ENCODE results near the gene FUNDC2.

FUNDC2 gene

DNA sequence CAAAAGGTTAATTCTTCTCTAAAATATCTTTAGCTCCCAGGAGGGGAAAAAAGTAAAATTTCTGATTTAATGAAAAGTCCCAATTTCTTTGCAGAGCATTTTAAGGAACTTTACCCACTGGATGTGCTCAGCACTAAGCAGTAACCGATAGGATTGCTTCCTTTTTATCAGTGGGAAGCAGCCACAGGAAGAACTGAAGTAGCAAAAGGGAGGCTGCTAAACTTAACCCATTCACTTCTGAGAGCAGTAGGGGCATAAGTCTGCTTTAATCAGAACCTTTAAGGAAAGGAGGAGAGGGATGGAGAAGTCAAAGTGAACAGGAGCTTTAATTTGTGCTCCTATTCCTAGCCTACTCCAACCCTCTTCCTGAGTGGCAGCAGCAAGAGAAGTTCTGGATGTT, 4.1 kb upstream of the FUNDC2 start, which contains the start of gene F8:
F8 (minus strand) TSS at position 139 of the 400 bp plus-strand sequence. CDS start 171 bp downstream, outside the sequence.
- no peak for DNase-seq
- intact Hi-C loops (cut with DNase I): no loop called here

DNA sequence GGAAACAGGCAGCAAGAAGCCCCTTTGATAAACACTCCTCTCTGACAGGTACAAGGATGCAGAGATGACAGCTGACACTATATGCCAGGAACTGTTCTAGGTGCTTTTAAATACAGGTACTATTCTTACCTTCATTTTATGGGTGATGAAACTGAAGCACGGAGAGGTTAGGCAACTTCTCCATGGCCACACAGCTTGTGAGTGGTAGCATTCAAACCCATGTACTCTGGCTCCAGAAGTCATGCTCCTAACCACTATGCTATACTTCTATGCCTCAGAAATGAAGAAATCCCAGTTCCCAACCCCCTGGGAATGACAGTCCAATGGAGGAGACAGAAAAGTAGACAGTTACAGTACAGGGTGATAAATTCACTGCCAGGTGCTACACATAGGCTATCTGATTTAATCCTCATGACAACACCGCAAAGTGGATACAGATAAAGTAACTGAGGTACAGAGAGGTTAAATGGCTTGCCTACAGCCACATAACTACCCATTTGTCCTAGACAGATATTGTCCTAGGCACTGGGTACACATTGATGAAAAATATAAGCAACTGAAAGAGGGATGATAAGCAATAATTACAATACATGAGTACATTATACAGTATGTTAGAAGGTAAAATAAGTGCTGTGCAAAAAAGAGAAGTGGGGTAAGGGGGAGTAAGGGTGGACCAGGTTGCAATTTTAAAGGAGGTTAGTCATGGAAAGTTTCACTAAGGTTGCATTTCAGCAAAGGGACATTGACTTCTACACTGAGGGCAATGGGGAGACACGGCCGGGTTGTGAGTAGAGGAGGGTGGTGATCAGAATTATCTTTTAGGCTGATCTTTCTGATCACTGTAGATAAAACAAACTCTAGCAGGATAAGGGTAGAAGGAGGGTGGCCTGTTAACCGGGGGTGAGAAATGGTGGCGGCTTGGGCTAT, 2.5 kb upstream of the FUNDC2 start:
- intact Hi-C loops (cut with DNase I): no loop called here

GRCh38 chrX:155026420-155026726, 271 bp upstream of the FUNDC2 start:
- DNase-seq: no peak
- intact Hi-C loops (cut with DNase I): loop anchor here (5.0 kb wide), 1 partner anchor 46 kb away; the partner anchor contains the start of genes BRCC3, CMC4 and MTCP1

More for the DNA sequence above, 2.5 kb upstream of the FUNDC2 start:
- DNase-seq: peak in 1 of 10 donors; percentile 38

- intact Hi-C loops (cut with DNase I): loop anchor here (5.0 kb wide), 1 partner anchor 45 kb away; the partner anchor contains the start of genes BRCC3, CMC4 and MTCP1
- DNase-seq: no peak
These were observed 944 bp downstream of the FUNDC2 start for GRCh38 chrX:155027509-155028066.

GRCh38 chrX:155028129-155028528, 1.5 kb downstream of the FUNDC2 start:
- intact Hi-C loops (cut with DNase I): loop anchor here (5.0 kb wide), 1 partner anchor 44 kb away; the partner anchor contains the start of genes BRCC3, CMC4 and MTCP1
- no peak for DNase-seq

- peak in 1 of 10 donors; percentile 55 for DNase-seq
- intact Hi-C loops (cut with DNase I): loop anchor here (5.0 kb wide), 1 partner anchor 43 kb away; the partner anchor contains the start of genes BRCC3, CMC4 and MTCP1
These were observed 2.2 kb downstream of the FUNDC2 start for GRCh38 chrX:155028877-155029291.

GRCh38 chrX:155031657-155032056, 5.0 kb downstream of the FUNDC2 start:
- no peak for DNase-seq
- intact Hi-C loops (cut with DNase I): no loop called here

GRCh38 chrX:155035688-155036087, 9.0 kb downstream of the FUNDC2 start:
- intact Hi-C loops (cut with DNase I): no loop called here

DNA sequence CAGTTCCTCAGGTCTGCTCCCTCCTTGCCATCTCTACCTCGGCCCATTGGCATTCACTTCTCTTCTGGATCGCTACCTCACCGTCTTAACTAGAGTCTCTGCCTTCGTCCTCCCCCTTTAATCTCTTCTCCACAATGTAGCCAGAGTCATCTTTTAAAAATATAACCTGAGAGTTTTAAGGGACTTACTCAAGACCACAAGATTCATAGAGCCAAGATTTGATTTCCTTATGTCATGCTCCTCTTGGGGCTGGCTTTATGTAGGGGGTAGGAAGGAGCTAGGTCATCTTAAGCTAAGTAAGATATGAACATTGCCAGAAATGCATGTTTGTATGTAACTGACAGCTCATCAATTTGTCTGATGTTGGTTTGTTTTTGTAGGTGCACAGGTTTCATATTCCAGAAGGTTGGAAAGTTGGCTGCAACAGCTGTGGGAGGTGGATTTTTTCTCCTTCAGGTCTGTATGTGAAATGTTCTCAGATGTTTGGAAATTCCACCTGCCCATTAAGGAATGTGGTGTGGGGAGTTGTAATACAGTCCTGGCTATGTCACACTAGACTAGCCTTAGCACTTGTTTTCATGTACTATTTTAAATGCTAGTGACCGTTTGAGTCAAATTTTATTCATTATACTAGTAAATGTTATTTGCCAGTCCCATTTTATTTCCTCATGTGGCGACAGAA, 19.6 kb downstream of the FUNDC2 start:
- intact Hi-C loops (cut with DNase I): no loop called here
- no peak for DNase-seq

More at GRCh38 chrX:155035688-155036087, 9.0 kb downstream of the FUNDC2 start:
- DNase-seq: no peak

DNA sequence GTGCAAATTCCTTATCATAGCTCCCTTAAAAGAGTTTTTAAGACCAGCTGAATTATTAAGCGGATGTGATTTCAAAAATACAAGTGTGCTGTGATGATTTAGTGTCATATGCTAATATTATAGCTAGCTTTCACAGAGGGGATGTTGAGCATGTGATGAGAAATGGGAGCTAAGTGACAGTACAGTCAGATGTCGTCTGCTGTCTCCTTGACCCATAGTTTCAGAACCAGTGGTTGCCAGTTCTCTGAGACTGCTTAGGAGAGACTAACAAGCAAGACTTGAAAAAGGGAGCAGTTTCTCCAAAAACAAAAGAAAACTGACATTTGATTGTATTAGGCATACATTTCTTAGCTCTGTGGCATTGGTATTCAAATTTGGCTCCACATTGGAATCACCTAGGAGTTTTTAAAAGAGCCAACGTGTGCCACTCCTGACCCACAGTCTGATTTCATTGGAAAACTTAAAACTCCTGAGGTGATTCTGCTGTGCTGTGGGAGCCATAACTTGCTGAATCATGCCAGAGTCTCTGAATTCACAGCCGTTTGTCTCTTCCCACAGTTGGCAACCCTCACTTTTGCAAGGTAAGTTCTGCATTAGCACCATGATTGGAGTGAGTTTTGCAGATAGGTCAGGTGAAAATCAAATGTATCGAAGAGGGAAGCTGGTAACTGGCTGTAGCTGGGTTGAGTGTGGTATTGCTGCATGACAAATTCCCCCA, 20.3 kb downstream of the FUNDC2 start:
- intact Hi-C loops (cut with DNase I): no loop called here
- no peak for DNase-seq

- peak in 7 of 10 donors; percentile 11 to 92 (median 33) for DNase-seq
These were observed 22.5 kb downstream of the FUNDC2 start for GRCh38 chrX:155048977-155049619.

GRCh38 chrX:155052738-155053498, 26.3 kb downstream of the FUNDC2 start:
- intact Hi-C loops (cut with DNase I): no loop called here
- no peak for DNase-seq

More at GRCh38 chrX:155048977-155049619, 22.5 kb downstream of the FUNDC2 start:
- intact Hi-C loops (cut with DNase I): no loop called here

DNA sequence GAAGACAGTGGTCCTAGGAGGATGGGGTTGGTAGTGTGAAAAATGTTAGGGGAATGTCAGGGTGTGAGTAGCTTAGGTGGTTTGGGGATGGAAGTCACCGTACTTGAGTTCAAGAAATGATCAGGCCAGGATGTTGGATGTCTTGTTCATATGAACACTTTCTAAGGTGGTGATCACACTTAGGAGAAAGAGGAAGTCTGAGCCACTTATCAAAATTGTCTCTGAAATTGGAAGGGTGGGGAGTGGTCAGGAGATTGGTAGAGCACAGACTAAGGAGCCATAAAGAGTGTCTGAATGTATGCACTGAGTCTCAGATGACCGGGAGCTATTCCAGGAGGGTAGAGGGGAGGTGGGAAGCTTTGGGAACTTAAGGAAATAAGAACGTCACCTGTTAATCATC, 27.0 kb downstream of the FUNDC2 start:
- DNase-seq: no peak
- intact Hi-C loops (cut with DNase I): no loop called here

DNA sequence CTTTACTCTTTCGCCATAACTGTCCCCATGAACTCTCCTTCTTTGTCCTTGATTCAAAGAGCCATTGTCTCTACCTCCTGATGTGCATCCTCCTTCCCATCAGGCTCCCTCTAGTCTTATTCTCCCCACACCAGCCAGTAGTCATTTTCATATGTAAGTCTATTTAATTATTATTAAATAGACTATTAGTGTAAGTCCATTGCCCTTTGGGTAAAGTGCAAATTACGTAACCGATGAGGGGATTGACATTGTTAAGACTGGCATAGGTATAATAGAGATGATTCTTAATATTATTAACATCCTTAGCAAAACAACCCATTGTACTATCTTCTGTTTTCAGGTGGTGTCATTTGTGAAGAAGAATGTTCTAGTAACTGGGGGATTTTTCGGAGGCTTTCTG, 27.6 kb downstream of the FUNDC2 start:
- no peak for DNase-seq
- intact Hi-C loops (cut with DNase I): no loop called here

DNA sequence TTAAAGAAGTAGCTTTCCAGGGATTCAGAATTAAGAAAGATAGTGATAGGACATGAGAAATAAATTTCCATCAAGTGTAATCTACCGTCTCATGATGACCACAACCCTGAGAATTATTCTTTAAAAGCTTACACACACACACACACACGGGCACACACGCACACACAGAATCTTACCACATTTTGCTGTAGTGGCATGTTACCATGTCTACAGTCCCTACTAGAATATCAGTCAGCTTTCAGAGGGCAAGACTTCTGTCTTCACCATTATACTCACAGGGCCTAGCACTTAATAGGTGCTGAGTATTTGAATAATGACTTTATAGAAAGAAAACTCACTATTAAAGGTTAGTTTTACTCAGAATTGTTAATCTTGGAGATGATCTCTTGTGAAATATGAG, 28.9 kb downstream of the FUNDC2 start:
- intact Hi-C loops (cut with DNase I): no loop called here
- no peak for DNase-seq

GRCh38 chrX:155056471-155056870, 29.8 kb downstream of the FUNDC2 start:
- no peak for DNase-seq
- intact Hi-C loops (cut with DNase I): loop anchor here (2.0 kb wide), 1 partner anchor 76 kb away; no protein-coding TSS in a partner anchor

- DNase-seq: peak in 9 of 10 donors; percentile 17 to 93 (median 50)
- intact Hi-C loops (cut with DNase I): loop anchor here (2.0 kb wide), 1 partner anchor 76 kb away; no protein-coding TSS in a partner anchor
These were observed 30.5 kb downstream of the FUNDC2 start for GRCh38 chrX:155056877-155057792.

GRCh38 chrX:155061760-155062159, 35.1 kb downstream of the FUNDC2 start:
- no peak for DNase-seq
- intact Hi-C loops (cut with DNase I): no loop called here
